Measurements from ENCODE around the gene PXK.
A peak's percentile ranks its signal among the peaks of the same experiment; 100 is the strongest.

The PXK gene

GRCh38 chr3:58324391-58325390, 8.0 kb upstream of the PXK start:
- H3K36me3 ChIP-seq (ENCODE audit: insufficient read depth, low read depth, low read length), result no peaks in the 10 kb centered on the region
- H3K27ac ChIP-seq (ENCODE audit: low read length), result no peak overlapping the region
- H3K9me3 ChIP-seq (ENCODE audit: insufficient read depth, low read depth, low read length), result no peaks in the 10 kb centered on the region
- no peaks in the 10 kb centered on the region for H3K27me3 ChIP-seq (ENCODE audit: insufficient read depth, low read length)
- H3K4me3 ChIP-seq (ENCODE audit: low read length), result no peak overlapping the region
- no peak overlapping the region for H3K9ac ChIP-seq (ENCODE audit: low read depth, low read length)
- peaks cover 12% of the 10 kb centered on the region; the same call in 1 of the 2 replicates for H3K4me1 ChIP-seq (ENCODE audit: insufficient read depth, low read length)

GRCh38 chr3:58325525-58325992, 7.1 kb upstream of the PXK start:
- H3K9ac ChIP-seq (ENCODE audit: low read depth, low read length), result no peak overlapping the region
- no peaks in the 10 kb centered on the region for H3K27me3 ChIP-seq (ENCODE audit: insufficient read depth, low read length)
- H3K4me3 ChIP-seq (ENCODE audit: low read length), result no peak overlapping the region
- H3K27ac ChIP-seq (ENCODE audit: low read length), result no peak overlapping the region
- no peaks in the 10 kb centered on the region for H3K9me3 ChIP-seq (ENCODE audit: insufficient read depth, low read depth, low read length)
- H3K4me1 ChIP-seq (ENCODE audit: insufficient read depth, low read length), result peaks cover 12% of the 10 kb centered on the region; the same call in 1 of the 2 replicates
- no peaks in the 10 kb centered on the region for H3K36me3 ChIP-seq (ENCODE audit: insufficient read depth, low read depth, low read length)

- H3K4me1 ChIP-seq (ENCODE audit: insufficient read depth, low read length), result peaks cover 8% of the 10 kb centered on the region; the same call in 1 of the 2 replicates
- H3K4me3 ChIP-seq (ENCODE audit: low read length), result no peak overlapping the region
- no peak overlapping the region for H3K27ac ChIP-seq (ENCODE audit: low read length)
Measured at GRCh38 chr3:58326267-58326900, 6.3 kb upstream of the PXK start.

GRCh38 chr3:58329150-58329921, 3.4 kb upstream of the PXK start:
- H3K36me3 ChIP-seq (ENCODE audit: insufficient read depth, low read depth, low read length), result no peaks in the 10 kb centered on the region

More at GRCh38 chr3:58326267-58326900, 6.3 kb upstream of the PXK start:
- Histone ChIP-seq H3K9me3 (ENCODE audit: insufficient read depth, low read depth, low read length) (no peaks in the 10 kb centered on the region), H3K36me3 (ENCODE audit: insufficient read depth, low read depth, low read length) (no peaks in the 10 kb centered on the region), H3K9ac (ENCODE audit: low read depth, low read length) (no peak overlapping the region), H3K27me3 (ENCODE audit: insufficient read depth, low read length) (no peaks in the 10 kb centered on the region)

DNA sequence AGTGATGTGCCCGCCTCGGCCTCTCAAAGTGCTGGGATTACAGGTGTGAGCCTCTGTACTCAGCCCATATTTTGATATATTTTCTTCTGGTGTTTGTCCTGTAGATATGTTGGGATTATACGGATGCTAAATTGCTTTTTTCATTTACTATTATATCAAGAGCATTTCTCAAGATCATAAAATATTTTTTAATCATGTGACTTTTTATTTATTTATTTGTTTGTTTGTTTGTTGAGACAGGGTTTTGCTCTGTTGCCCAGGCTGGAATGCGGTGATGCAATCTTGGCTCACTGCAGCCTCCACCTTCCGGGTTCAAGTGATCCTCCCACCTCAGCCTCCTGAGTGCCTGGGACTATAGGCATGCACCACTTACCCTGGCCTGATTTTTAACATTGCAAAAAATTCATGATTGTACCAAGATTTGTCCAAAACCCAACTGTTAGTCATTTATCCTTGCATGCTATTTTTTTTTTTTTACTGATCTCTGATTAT, 2.7 kb upstream of the PXK start:
- no peaks in the 10 kb centered on the region for H3K36me3 ChIP-seq (ENCODE audit: insufficient read depth, low read depth, low read length)
- no peaks in the 10 kb centered on the region for H3K9me3 ChIP-seq (ENCODE audit: insufficient read depth, low read depth, low read length)
- no peak overlapping the region for H3K9ac ChIP-seq (ENCODE audit: low read depth, low read length)
- H3K4me3 ChIP-seq (ENCODE audit: low read length), result no peak overlapping the region
- no peak overlapping the region for H3K27ac ChIP-seq (ENCODE audit: low read length)
- no peaks in the 10 kb centered on the region; the same call in 1 of the 2 replicates for H3K4me1 ChIP-seq (ENCODE audit: insufficient read depth, low read length)
- H3K27me3 ChIP-seq (ENCODE audit: insufficient read depth, low read length), result peaks cover 25% of the 10 kb centered on the region

More at GRCh38 chr3:58329150-58329921, 3.4 kb upstream of the PXK start:
- H3K9me3 ChIP-seq (ENCODE audit: insufficient read depth, low read depth, low read length), result no peaks in the 10 kb centered on the region
- H3K9ac ChIP-seq (ENCODE audit: low read depth, low read length), result no peak overlapping the region
- H3K27ac ChIP-seq (ENCODE audit: low read length), result no peak overlapping the region
- H3K27me3 ChIP-seq (ENCODE audit: insufficient read depth, low read length), result peaks cover 21% of the 10 kb centered on the region
- H3K4me3 ChIP-seq (ENCODE audit: low read length), result no peak overlapping the region
- no peaks in the 10 kb centered on the region; the same call in 1 of the 2 replicates for H3K4me1 ChIP-seq (ENCODE audit: insufficient read depth, low read length)

DNA sequence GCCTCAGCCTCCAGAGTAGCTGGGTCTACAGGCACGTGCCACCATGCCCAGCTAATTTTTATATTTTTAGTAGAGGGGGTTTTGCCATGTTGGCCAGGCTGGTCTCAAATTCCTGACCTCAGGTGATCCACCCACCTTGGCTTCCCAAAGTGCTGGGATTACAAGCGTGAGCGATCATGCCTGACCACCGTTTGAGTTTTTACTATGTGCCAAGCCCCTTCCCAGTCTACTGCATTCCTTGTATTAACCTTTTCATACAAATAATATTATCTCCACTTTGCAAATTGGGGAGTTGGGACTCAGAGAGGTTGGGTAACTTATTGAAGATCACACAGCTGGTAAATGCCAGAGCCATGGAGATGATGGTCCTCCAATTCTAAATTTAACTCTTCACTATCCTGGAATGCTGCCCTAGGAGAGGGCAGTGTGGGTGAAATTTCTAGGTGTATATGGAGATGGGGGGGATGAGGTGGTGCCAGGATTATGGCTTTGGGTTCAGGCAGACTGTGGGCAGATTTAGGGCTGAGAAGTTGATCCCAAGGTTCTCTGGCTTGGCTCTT, 1.0 kb upstream of the PXK start:
- Histone ChIP-seq H3K4me3 (ENCODE audit: low read length) (no peak overlapping the region), H3K27me3 (ENCODE audit: insufficient read depth, low read length) (peaks cover 25% of the 10 kb centered on the region), H3K4me1 (ENCODE audit: insufficient read depth, low read length) (no peaks in the 10 kb centered on the region; the same call in 1 of the 2 replicates), H3K36me3 (ENCODE audit: insufficient read depth, low read depth, low read length) (no peaks in the 10 kb centered on the region), H3K9ac (ENCODE audit: low read depth, low read length) (no peak overlapping the region), H3K9me3 (ENCODE audit: insufficient read depth, low read depth, low read length) (no peaks in the 10 kb centered on the region), H3K27ac (ENCODE audit: low read length) (no peak overlapping the region)

DNA sequence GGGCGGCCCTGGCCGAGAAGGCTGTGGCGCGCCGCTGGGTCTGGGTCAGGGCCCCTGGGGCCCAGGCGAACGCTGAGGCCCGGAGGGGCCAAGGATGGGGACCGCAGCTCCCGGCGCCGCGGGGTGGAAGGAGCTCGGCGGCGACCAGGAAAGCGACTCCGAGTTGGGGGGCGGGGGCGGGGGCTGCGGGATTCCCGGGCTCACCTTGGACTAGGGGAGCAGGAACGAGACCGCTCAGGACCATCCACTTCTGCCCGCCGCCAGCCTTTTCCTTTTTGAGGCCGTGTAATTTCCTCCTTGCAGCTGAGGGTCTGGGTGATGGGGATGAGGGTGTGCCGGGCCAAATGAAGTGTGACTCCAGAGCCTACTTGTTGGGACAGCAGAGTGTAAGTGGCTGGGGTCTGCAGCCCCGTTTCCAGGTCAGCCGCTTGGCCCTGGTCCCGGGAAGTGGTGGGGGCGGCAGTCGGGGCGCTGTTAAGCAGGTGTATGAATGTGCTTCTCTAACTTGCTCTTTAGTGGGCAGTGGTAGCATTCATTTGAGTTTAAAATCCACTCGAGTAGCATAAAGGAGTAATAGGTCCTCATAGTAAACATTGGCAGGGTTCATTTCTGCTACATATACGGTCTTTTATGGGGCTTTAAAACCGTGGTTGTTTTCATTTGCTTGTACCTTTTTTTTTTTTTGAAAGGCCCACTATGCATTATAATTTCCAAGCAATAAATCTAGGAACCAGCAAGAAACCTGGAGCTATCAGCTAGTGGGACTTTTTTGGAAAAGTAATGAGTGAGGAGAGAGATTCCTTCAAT, 717 bp downstream of the PXK start:
- Histone ChIP-seq H3K4me3 (ENCODE audit: low read length) (peak overlapping the region; percentile 67), H3K27ac (ENCODE audit: low read length) (no peak overlapping the region), H3K9me3 (ENCODE audit: insufficient read depth, low read depth, low read length) (no peaks in the 10 kb centered on the region), H3K27me3 (ENCODE audit: insufficient read depth, low read length) (peaks cover 25% of the 10 kb centered on the region), H3K9ac (ENCODE audit: low read depth, low read length) (no peak overlapping the region), H3K4me1 (ENCODE audit: insufficient read depth, low read length) (no peaks in the 10 kb centered on the region; the same call in 1 of the 2 replicates), H3K36me3 (ENCODE audit: insufficient read depth, low read depth, low read length) (no peaks in the 10 kb centered on the region)

DNA sequence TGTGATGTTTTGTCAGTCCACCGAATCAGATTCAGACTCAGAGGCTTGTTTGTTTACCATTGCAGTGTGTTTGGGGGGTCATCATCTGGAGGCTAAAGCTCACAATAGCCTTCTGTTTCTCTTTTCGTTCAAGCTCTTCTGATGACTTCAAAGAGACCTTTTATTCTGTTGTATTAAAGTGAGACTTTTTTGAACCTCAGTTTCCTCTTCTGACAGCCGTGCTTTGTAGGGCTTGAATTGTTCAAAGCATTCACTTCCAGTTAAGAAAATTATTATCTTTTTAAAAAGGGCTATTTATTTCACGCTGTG, 1.3 kb downstream of the PXK start:
- Histone ChIP-seq H3K9ac (ENCODE audit: low read depth, low read length) (no peak overlapping the region), H3K27ac (ENCODE audit: low read length) (no peak overlapping the region), H3K27me3 (ENCODE audit: insufficient read depth, low read length) (peaks cover 25% of the 10 kb centered on the region), H3K4me1 (ENCODE audit: insufficient read depth, low read length) (no peaks in the 10 kb centered on the region; the same call in 1 of the 2 replicates), H3K9me3 (ENCODE audit: insufficient read depth, low read depth, low read length) (no peaks in the 10 kb centered on the region), H3K4me3 (ENCODE audit: low read length) (peak overlapping the region; percentile 67), H3K36me3 (ENCODE audit: insufficient read depth, low read depth, low read length) (no peaks in the 10 kb centered on the region)

DNA sequence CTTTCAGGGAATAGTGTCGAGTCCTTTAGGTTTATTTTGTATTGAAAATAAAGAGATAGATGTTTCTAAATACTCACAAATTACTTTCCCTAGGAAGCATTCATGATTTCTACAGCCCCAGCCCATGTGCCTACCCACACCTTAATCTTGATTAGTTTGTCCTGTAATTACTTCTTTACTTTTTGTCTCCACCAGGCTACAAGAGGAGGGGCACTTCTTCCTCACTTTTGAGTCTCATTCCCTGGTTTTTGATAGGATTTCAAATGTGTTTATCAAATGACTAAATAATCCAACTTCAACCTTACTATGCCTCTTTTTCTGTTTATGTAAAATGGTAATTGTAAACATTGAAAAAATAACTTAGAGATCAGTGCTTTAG, 1.8 kb downstream of the PXK start:
- peaks cover 25% of the 10 kb centered on the region for H3K27me3 ChIP-seq (ENCODE audit: insufficient read depth, low read length)
- H3K4me3 ChIP-seq (ENCODE audit: low read length), result no peak overlapping the region

DNA sequence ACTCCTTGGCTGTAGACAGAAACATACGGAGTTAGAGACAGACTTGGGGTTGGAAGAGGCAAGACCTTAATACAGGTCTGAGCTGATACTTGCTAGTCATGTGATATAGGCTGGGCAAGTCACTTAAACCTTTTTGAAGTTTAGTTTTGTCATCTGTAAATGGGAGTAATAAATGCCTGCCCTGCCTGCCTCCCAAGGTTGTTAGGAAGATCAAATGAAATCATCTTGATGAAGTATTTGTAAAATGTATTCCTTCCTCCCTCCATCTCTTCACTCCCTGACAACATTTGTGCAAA, 2.9 kb downstream of the PXK start:
- Histone ChIP-seq H3K27ac (ENCODE audit: low read length) (no peak overlapping the region), H3K27me3 (ENCODE audit: insufficient read depth, low read length) (peaks cover 25% of the 10 kb centered on the region), H3K36me3 (ENCODE audit: insufficient read depth, low read depth, low read length) (no peaks in the 10 kb centered on the region), H3K4me1 (ENCODE audit: insufficient read depth, low read length) (no peaks in the 10 kb centered on the region; the same call in 1 of the 2 replicates), H3K9ac (ENCODE audit: low read depth, low read length) (no peak overlapping the region), H3K9me3 (ENCODE audit: insufficient read depth, low read depth, low read length) (no peaks in the 10 kb centered on the region), H3K4me3 (ENCODE audit: low read length) (no peak overlapping the region)

More for the DNA sequence above, 1.8 kb downstream of the PXK start:
- Histone ChIP-seq H3K36me3 (ENCODE audit: insufficient read depth, low read depth, low read length) (no peaks in the 10 kb centered on the region), H3K9ac (ENCODE audit: low read depth, low read length) (no peak overlapping the region), H3K27ac (ENCODE audit: low read length) (no peak overlapping the region), H3K9me3 (ENCODE audit: insufficient read depth, low read depth, low read length) (no peaks in the 10 kb centered on the region), H3K4me1 (ENCODE audit: insufficient read depth, low read length) (no peaks in the 10 kb centered on the region; the same call in 1 of the 2 replicates)
